GM12874 (cell line): ENCODE measurements around the gene ELK3.

Experiments
- CTCF ChIP-seq: IDR thresholded peaks from 2 replicates; pipeline ENCODE4 v1.5.1; 2011; ENCODE audit warnings: low read depth, mild to moderate bottlenecking, control low read depth, low read length, moderate library complexity; ENCODE audit not compliant: insufficient read depth

The ELK3 gene

GRCh38 chr12:96224219-96224615, 30.0 kb downstream of the ELK3 start:
- no peak for TF ChIP-seq CTCF

GRCh38 chr12:96225044-96225855, 31.1 kb downstream of the ELK3 start:
- TF ChIP-seq CTCF: no peak

GRCh38 chr12:96225994-96226399, 31.8 kb downstream of the ELK3 start:
- TF ChIP-seq CTCF: no peak

- no peak for TF ChIP-seq CTCF
Observed at GRCh38 chr12:96226401-96226800, 32.2 kb downstream of the ELK3 start.

GRCh38 chr12:96226801-96227348, 32.7 kb downstream of the ELK3 start:
- TF ChIP-seq CTCF: no peak

GRCh38 chr12:96227365-96228106, 33.4 kb downstream of the ELK3 start:
- TF ChIP-seq CTCF: no peak

- TF ChIP-seq CTCF: no peak
Observed at GRCh38 chr12:96228566-96229248, 34.5 kb downstream of the ELK3 start.
